CD4-positive, alpha-beta T cell (primary cell): ENCODE measurements around the gene BICDL1. TPM values are rescaled to one million over a fixed set of nuclear protein-coding genes. Genes with fewer than 3 reads are reported as not detected.

Experiments used
- ATAC-seq: fragments of 200-7000 bp; cut with Tn5 transposase; one replicate; pipeline ENCODE4 v1.10.0; 2022; ENCODE audit warnings: mild to moderate bottlenecking; ENCODE audit not compliant: poor library complexity
- CTCF ChIA-PET: fragments of 350-600 bp; sonication (Branson Sonifier 250); formaldehyde crosslinking; loops from one replicate; lab custom pipeline; 2021; ENCODE audit warnings: antibody characterized with exemption, inconsistent platforms; lab: Charles Lee
- POLR2A ChIA-PET: fragments of 350-600 bp; sonication (Branson Sonifier 250); formaldehyde crosslinking; loops from one replicate; lab custom pipeline; 2021; ENCODE audit warnings: antibody characterized with exemption, inconsistent platforms; lab: Charles Lee
- DNase-seq, 14 experiments: peaks; one replicate each; pipeline ENCODE4 v3.0.0-alpha.2; 2013 to 2020; ENCODE audit warnings: mixed read lengths in 2 of 14
- H3K27ac ChIP-seq, 2 donors: one replicate each; pipeline versions ENCODE4 v1.5.1 to v1.7.0; 2013; ENCODE audit warnings: low read length in 2 of 2, low read depth in 1 of 2, mild to moderate bottlenecking in 1 of 2
- H3K27me3 ChIP-seq, 2 experiments: 1 replicate in 1 of 2; 2 replicates in 1 of 2; pipeline versions ENCODE4 v1.6.1 to v1.7.0; 2013; ENCODE audit warnings: low read length in 2 of 2, control low read depth in 1 of 2, mild to moderate bottlenecking in 1 of 2, moderate library complexity in 1 of 2; ENCODE audit not compliant: insufficient read depth in 2 of 2, control insufficient read depth in 1 of 2
- H3K36me3 ChIP-seq: one replicate; pipeline ENCODE4 v1.6.1; 2013; ENCODE audit warnings: low read length, control low read depth; ENCODE audit not compliant: insufficient read depth
- H3K4me1 ChIP-seq: one replicate; pipeline ENCODE4 v1.6.1; 2013; ENCODE audit warnings: low read length, control low read depth; ENCODE audit not compliant: insufficient read depth
- H3K4me3 ChIP-seq: one replicate; pipeline ENCODE4 v1.5.1; 2013; ENCODE audit warnings: mild to moderate bottlenecking, low read length, moderate library complexity
- H3K9me3 ChIP-seq, 2 experiments: 1 replicate in 1 of 2; 2 replicates in 1 of 2; pipeline versions ENCODE4 v1.6.1 to v1.7.0; 2013; ENCODE audit warnings: low read length in 2 of 2, mild to moderate bottlenecking in 2 of 2, control low read depth in 1 of 2, moderate library complexity in 1 of 2; ENCODE audit not compliant: control insufficient read depth in 1 of 2, insufficient read depth in 1 of 2
- H3K27ac Mint-ChIP-seq: one replicate; pipeline ENCODE4 v1.8.0; 2020; ENCODE audit warnings: mixed read lengths
- H3K27me3 Mint-ChIP-seq: one replicate; pipeline ENCODE4 v1.8.0; 2021; ENCODE audit warnings: mixed read lengths
- H3K36me3 Mint-ChIP-seq: one replicate; pipeline ENCODE4 v1.8.0; 2021; ENCODE audit warnings: low read depth, mixed read lengths
- H3K4me1 Mint-ChIP-seq: one replicate; pipeline ENCODE4 v1.8.0; 2021; ENCODE audit warnings: low read depth, mixed read lengths
- H3K4me3 Mint-ChIP-seq: one replicate; pipeline ENCODE4 v1.8.0; 2020; ENCODE audit warnings: mild to moderate bottlenecking, mixed read lengths
- H3K9me3 Mint-ChIP-seq: one replicate; pipeline ENCODE4 v1.8.0; 2020; ENCODE audit warnings: mixed read lengths
- CTCF ChIP-seq: fragments of 200-600 bp; IDR thresholded peaks from one replicate; pipeline ENCODE4 v1.8.0; 2022; ENCODE audit warnings: antibody characterized with exemption, mild to moderate bottlenecking
- intact Hi-C, 2 experiments: fragments of 100-400 bp; cut with DNase I in 1 of 2; cut with micrococcal nuclease in 1 of 2; formaldehyde crosslinking; loops; one replicate each; pipeline versions ENCODE4 v1.15.1 to v1.9.0; 2023 to 2025; cut with DNase I, micrococcal nuclease
- total RNA-seq, 174 experiments: library from RNA in 2 of 174; stranded (reverse) in 2 of 174; gene quantifications; one replicate each; pipeline ENCODE4 v1.2.3 and lab custom pipeline; 2021 to 2026

Gene BICDL1
- total RNA-seq, 2 experiments from 2014 or later = 143 to 146 TPM

DNA sequence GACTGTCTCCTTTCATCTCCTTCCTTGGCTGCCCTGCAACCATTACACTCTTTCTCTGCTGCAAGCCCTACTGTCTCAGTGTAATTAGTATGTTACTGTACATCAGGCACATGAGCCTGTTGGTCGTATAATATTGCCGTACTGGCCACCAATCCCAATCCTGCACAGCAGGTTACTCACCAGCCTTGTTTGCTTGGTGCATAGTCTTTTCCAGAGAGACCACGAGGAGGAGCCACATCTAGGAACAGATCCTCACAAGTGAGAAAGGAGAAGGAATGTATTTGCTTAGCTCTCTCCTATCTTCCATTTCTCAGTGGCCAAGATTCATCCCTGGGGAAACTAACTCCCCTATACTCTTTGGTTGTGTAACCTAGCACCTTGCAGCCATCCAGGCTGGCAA, 33.0 kb upstream of the BICDL1 start:
- Histone ChIP-seq H3K4me1 (no peaks in the 10 kb centered on the region), H3K36me3 (no peaks in the 10 kb centered on the region), H3K27me3 (no peaks in the 10 kb centered on the region), H3K4me3 (no peak overlapping the region), H3K27ac (no peak overlapping the region), H3K9me3 (peaks cover 19 to 24% of the 10 kb centered on the region in 2 experiments)
- no peak overlapping the region for H3K4me3 Mint-ChIP-seq
- intact Hi-C loops = no loop called here
- H3K27ac Mint-ChIP-seq = no peak overlapping the region
- no peaks in the 10 kb centered on the region for H3K4me1 Mint-ChIP-seq
- ChIA-PET CTCF (interaction anchor here (1.3 to 1.5 kb wide), 2 partner anchors 12 to 131 kb away, joined by 3 to 5 read pairs; no protein-coding TSS in a partner anchor), POLR2A (no interaction called here)
- no peaks in the 10 kb centered on the region for H3K36me3 Mint-ChIP-seq
- DNase-seq (no peak), ATAC-seq (no peak)
- peaks cover 13% of the 10 kb centered on the region for H3K9me3 Mint-ChIP-seq
- no peak for TF ChIP-seq CTCF
- H3K27me3 Mint-ChIP-seq = no peaks in the 10 kb centered on the region

GRCh38 chr12:119957135-119957534, 31.9 kb upstream of the BICDL1 start:
- H3K36me3 Mint-ChIP-seq = no peaks in the 10 kb centered on the region
- POLR2A ChIA-PET = no interaction called here
- H3K4me3 Mint-ChIP-seq = no peak overlapping the region
- ATAC-seq = no peak
- H3K9me3 Mint-ChIP-seq = peaks cover 13% of the 10 kb centered on the region
- intact Hi-C loops = no loop called here
- CTCF ChIA-PET = interaction anchor here (1.5 kb wide), 1 partner anchor 130 kb away, joined by 5 read pairs; no protein-coding TSS in a partner anchor
- Histone ChIP-seq H3K27me3 (no peaks in the 10 kb centered on the region), H3K9me3 (peaks cover 19 to 24% of the 10 kb centered on the region in 2 experiments), H3K36me3 (no peaks in the 10 kb centered on the region), H3K4me3 (no peak overlapping the region), H3K4me1 (no peaks in the 10 kb centered on the region), H3K27ac (no peak overlapping the region)
- H3K4me1 Mint-ChIP-seq = no peaks in the 10 kb centered on the region
- H3K27ac Mint-ChIP-seq = no peak overlapping the region
- no peaks in the 10 kb centered on the region for H3K27me3 Mint-ChIP-seq
- TF ChIP-seq CTCF = no peak
- no peak for DNase-seq

GRCh38 chr12:119959435-119959834, 29.6 kb upstream of the BICDL1 start:
- no peaks in the 10 kb centered on the region for H3K27me3 Mint-ChIP-seq
- Histone ChIP-seq H3K4me1 (no peaks in the 10 kb centered on the region), H3K36me3 (no peaks in the 10 kb centered on the region), H3K27me3 (no peaks in the 10 kb centered on the region), H3K9me3 (peaks cover 19 to 24% of the 10 kb centered on the region in 2 experiments), H3K27ac (no peak overlapping the region), H3K4me3 (no peak overlapping the region)
- ChIA-PET POLR2A (no interaction called here), CTCF (no interaction called here)
- ATAC-seq (no peak), DNase-seq (no peak)
- intact Hi-C loops = no loop called here
- peaks cover 13% of the 10 kb centered on the region for H3K9me3 Mint-ChIP-seq
- H3K4me1 Mint-ChIP-seq = no peaks in the 10 kb centered on the region
- no peak overlapping the region for H3K4me3 Mint-ChIP-seq
- H3K27ac Mint-ChIP-seq = no peak overlapping the region
- no peaks in the 10 kb centered on the region for H3K36me3 Mint-ChIP-seq
- no peak for TF ChIP-seq CTCF
